GM12873 (cell line): Measurements from ENCODE around the gene TFF1.

ENCODE experiments used
- CTCF ChIP-seq: IDR thresholded peaks from 2 replicates; pipeline ENCODE4 v1.5.1; 2012; ENCODE audit warnings: low read depth, mild to moderate bottlenecking, moderate library complexity, low read length, control low read depth; ENCODE audit not compliant: insufficient read depth; ENCODE audit errors: missing control alignments

TFF1 gene

GRCh38 chr21:42347601-42348327 lies 18.6 kb downstream of the TFF1 start:
- no peak for TF ChIP-seq CTCF

- no peak for TF ChIP-seq CTCF
These were observed 19.3 kb downstream of the TFF1 start for GRCh38 chr21:42346866-42347600.

- TF ChIP-seq CTCF, result no peak
These were observed 19.9 kb downstream of the TFF1 start for GRCh38 chr21:42346441-42346840.

- no peak for TF ChIP-seq CTCF
These were observed 21.7 kb downstream of the TFF1 start for GRCh38 chr21:42344631-42345030.

GRCh38 chr21:42343963-42344510 lies 22.3 kb downstream of the TFF1 start:
- no peak for TF ChIP-seq CTCF

- no peak for TF ChIP-seq CTCF
These were observed 22.8 kb downstream of the TFF1 start for GRCh38 chr21:42343556-42343955.

- TF ChIP-seq CTCF, result no peak
These were observed 23.2 kb downstream of the TFF1 start for GRCh38 chr21:42343101-42343500.
